DMS153 treated with DMSO at 0.1 percent for 48 hours (cell line): Measurements from ENCODE around the gene HMG20B.

Experiments
- DNase-seq: peaks from one replicate; lab custom pipeline; 2025; ENCODE audit not compliant: unreplicated experiment; lab: John Stamatoyannopoulos, UW

HMG20B gene

DNA sequence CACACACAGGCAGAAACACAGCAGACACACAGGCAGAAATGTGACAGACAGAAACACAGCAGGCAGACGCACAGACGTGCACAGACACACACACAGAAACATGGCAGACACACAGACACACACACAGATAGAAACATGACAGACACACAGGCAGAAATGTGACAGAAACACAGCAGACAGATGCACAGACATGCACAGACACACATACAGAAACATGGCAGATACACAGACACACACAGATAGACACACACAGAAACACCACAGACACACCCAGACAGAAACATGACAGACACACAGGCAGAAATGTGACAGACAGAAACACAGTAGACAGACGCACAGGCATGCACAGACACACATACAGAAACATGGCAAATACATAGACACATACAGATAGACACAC is 32.6 kb downstream of the HMG20B start:
- no peak for DNase-seq

DNA sequence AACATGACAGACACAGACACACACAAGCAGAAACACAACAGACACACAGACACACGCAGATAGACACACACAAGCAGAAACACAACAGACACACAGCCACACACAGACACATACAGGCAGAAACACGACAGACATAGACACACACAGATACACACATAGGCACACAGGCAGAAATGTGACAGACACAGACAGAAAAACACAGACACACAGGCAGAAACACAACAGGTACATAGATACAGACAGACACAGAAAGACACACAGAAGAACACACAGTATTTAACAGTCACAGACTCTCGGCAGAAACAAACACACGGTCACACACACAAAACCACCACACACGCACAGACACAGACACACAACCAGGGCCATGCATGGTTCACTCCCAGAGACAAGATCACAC is 33.0 kb downstream of the HMG20B start:
- no peak for DNase-seq

DNA sequence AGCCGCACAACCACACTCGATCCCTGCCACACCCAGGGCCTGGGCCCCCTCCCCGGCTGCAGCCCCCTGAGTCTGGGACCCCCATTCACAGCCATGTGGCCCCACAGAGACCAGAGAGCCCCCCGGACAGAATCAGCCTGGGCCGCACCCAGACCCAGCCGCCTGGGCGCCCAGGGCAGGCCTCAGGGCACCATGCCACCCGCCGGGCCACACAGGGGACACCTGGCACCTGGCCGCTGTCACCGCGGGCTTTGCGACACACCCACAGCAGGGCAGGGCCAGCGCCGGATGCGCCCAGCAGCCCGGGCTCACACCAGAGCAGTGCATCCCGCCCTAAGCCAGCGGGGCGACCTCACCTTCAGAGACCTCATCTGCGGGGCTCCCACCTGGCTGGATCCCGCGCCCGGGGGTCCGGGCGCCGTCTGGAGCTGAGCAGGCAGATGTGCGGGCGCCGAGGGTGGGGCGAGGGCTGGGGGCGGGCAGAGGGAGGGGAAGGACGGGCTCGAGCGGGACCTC is 33.5 kb downstream of the HMG20B start:
- DNase-seq, result peak; percentile 50

DNA sequence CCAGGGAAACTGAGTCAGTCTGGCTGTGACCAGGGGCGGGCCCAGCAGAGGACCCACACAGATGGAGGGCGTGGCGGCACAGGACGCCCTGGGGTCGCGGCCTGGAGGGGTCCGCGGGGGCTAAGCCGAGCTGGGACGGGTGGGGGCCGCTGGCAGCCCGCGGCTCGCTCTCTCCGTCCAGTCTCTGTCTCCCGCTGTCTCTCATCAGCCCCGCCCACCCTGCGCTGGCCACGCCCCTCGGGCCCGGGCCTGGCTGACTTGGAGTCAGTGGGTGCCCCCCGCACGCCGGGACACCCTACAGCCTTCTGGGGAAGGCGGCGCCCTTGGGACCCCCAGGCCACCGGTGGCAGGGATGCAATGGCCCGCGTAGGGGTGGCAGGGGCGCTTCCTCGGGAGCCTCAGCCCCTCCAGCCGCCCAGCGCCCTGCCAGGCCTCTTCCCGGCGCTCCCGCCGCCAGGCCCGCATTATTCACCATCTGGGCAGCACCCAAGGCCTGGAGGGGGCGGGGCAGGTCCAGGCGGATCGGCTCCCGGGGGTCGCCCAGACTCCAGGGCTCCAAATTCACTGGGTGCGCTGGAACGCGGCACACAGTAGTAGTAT is 34.0 kb downstream of the HMG20B start, which contains the start of gene TBXA2R:
TSS of gene TBXA2R (minus strand) at position 186 of the 600 bp plus-strand sequence. CDS start 6,241 bp downstream, outside the sequence.
- no peak for DNase-seq

DNA sequence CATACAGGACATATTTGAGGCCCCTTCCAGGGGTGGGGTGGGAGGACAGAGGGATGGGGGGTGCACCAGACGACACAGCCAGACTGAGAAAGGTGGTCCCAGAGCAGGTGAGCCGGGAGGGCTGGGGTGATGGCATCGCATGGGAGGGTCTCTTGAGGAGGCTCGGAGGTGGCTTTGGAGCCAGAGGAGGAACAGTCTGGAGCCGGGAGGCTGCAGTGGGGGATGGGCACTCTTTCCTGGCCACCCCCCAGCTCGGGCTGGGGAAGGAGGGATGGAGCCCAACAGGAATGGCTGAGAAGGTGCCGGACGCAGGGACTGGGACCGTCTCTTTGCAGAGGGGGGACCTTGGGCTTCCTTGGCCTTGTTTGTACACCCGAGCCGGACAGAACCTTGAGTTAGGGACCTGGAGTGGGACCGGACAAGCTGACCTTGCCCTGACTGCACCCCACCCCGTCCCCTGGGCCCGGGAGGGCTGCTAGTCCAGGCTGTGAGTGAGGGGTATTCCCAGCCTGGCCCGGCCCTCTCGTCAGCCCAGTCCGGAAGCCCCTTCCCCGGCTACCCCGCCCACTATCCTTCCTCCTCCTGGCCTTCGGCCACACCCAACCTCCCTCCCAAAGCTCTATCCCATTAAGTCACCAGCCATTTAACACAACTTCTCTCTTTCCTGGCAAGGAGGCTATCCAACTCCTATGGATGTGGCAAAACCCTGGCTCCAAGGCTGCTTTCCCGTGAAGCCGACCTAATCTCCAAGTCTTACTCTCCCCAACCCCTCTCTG is 34.7 kb downstream of the HMG20B start:
- DNase-seq, result no peak

DNA sequence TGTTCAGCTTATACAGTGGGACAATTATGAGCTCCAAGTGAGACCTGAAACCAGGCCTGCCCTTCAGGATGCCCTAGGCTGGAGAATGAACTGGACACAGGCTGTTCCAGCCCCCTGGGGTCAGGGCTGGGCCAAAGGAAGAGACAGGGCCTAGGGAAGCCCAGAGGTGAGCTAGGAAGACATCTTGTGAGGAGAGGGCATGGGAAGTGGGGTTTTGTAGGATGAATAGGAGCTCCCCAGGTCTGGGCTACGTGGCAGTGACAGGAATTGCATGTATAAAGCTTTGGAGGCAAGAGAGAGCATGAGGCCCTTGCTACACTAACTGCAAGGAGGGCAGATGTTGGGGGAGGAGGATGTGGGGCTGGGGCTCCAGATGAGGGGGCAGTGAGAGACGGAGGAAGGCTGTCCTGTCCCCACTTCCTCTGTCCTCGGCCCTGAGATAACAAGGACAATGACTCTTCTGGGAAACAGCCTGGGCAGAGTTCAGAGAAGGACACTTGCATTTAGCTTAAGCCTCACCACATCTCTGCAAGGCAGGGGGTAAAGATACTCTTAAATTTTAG is 35.4 kb downstream of the HMG20B start:
- DNase-seq, result no peak

DNA sequence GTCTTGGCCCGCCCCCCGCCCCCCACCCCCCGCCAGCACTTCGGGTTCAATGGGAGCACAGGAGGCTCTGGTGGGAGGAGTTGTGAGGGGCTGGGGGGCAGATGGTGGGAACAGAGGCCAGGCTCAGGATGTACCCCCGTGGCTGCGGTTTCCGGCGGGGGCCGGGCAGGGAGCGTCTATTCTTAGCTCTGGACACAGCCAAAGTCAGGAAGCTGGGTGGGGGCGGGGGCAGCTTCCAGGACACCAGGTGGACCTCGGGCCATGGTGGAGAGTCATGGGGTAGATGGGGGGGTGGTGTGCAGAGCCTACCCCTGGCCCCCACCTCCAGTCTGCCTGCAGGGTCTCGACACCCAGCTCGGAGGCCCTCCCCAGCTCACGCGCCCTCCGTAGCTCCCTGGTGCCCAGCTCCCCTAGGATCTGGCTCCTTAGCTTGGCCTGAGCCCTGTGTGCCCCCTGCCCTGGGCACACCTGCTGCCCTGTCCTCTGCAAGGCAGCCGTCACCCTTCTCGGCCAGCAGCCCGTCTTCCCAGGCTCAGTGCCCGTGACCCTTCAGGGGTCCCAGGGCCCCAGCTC is 36.1 kb downstream of the HMG20B start:
- DNase-seq, result no peak

DNA sequence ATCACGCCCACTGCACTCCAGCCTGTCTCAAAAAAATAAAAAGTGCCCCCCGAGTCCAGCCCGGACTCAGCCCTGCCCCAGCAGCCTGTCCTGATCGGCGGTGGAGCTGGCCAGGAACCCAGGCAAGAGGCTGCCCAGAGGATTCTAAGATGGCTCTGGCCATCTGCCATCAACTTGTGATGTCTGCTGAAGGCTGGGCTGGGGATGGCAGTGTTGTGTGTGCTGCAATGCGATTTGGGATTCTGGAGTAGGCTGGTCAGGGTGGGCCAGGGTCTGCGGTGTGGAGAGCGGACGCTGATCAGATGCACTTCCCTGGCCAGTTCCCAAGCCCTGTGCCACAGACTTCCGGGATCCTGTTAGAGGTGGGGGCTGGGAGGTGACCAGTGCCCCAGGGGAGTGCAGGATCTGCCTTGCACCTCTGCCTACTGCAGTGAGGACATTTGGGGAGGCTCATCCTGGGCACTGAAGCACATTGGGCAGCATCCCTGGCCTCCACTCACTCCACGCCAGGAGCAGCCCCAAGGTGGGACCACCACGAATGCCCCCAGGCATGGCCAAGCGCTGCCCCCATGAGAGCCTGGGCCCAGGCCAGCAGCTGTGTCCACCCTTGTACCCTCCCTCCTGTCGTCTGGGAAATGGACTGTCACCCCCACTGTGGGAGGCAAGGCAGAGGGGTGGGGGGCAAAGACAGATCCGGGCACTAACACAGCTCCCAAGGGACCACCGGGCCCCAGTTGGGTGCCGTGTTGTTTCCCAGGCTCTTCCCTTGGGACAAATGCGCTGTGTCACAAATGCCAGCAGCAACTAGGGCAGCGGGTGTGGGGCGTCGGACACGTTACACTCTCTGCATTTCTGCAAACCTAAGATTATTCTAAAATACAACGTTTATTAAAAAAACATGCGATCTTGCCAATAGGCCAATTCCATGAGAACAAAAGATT is 37.3 kb downstream of the HMG20B start:
- no peak for DNase-seq

DNA sequence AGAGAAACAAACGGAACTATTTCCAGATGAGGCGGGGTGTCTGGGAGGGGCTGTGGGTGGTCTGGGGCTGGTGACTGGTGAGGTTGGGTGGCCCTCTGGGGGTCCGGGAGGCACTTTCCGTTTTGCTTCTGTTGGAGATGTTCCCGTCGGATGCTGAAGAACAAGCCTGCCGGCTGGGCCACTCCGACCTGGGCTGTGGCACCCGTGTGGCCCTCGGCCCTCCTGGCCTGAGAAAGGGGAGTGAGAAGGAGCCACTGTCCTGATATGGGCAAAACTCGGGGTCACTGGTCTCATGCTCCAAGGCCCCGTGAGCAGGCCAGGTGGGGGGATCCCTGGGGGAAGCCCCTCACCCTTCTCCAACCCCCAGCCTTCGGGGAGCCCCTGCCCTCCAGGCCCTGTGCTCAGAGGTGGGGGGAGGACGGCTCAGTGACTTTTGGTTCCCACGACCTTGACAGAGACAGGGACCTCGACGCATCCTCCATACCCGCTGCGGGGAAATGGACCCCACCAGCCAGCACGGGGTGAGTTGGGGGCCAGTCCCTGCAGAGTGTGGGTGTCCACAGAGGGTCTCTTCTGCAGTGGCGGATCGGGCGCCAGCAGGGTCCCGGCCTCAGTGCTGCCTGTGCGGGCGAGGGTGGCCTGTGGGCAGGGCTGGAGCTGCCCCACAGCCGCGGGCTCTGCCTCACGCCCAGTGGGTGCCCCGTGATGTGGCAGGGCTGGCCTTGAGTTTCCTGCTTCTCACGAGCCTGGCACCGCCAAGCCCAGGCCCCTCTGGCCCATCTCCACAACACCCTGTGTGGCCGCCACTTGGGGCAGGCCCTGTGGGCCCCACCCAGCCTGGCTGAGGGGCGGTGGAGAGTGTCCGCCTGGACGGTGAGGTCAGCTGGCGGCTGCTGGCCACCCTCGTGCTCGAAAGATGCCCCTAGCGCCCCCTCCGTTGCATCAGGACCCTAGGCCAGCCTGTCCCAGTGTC is 38.3 kb downstream of the HMG20B start:
- no peak for DNase-seq

DNA sequence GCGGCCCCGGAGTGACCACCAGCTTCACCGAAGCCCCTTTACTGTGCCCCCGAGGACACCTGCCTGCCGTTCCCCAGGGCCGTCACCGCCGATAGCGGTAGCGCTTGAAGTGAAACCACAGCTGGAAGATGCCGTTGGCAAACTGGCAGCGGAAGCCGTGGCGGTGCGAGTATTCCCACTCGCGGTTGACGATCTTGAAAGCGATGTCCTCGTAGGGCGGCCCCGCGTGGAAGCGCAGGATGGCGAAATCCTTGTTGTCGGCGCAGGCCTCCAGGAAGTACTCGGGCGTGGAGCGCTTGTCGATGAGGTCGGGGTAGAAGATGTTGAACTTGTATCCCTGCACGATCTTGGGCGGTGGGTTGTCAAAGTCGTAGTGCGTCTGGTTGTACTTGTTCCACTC is 39.1 kb downstream of the HMG20B start:
- DNase-seq, result no peak

DNA sequence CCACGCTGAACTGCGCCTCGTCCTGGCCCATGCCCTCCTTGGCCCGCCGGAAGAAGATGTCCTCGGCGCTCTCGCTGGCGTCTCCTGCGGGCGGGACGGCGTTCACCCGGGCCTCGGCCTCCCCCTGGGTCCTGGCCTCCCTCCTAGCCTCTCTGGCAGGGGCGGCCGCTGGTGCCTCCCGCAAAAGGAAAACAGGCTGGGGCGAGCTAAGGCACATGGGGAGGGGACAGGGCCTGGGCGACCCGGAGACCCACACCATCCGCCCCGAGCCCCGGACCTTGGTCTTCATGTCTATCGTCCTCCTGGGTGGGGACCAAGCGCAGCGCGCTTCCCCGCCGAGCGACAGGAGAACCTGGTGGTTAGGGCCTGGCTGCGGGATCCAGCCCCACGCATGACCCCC is 39.6 kb downstream of the HMG20B start:
- no peak for DNase-seq

DNA sequence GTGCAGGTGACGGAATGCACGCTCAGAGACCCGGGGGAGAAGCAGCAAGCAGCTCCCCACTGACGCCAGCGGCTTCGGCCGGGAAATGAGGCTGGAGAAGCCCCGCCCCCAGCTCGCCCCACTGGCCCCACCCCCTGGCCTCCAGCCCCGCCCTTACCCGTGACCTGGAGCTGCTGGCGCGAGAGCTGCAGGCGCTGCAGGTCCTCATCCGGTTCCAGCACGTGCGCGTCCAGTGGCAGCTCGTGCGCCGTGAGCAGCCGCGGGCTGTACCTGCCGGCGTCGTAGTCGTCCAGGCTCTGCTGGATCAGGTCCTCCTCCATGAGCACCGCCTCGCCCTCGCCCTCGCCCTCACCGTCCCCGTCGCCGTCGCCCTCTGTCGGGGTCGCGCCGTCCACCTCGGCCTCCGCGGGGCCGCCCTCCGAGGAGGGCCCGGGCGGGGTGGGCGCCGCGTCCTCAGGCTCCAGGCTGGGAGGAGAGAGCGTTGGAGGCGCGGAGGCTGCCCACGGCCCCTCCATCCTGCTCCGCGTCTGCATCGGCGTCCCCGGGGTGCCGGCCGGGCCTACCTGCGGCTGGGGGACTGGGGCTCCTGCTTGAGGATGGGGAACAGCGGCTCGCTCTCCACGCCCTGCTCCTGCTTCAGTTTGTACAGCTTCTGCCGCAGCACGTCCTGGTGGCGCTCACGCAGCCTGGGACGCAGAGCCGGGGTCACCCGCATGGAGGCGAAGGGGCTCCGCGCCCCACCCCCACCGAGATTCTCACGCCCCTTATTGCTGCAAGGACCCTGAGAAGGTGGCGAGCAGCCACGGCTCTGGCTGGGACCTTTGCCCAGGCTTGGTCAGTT is 40.4 kb downstream of the HMG20B start:
- no peak for DNase-seq

DNA sequence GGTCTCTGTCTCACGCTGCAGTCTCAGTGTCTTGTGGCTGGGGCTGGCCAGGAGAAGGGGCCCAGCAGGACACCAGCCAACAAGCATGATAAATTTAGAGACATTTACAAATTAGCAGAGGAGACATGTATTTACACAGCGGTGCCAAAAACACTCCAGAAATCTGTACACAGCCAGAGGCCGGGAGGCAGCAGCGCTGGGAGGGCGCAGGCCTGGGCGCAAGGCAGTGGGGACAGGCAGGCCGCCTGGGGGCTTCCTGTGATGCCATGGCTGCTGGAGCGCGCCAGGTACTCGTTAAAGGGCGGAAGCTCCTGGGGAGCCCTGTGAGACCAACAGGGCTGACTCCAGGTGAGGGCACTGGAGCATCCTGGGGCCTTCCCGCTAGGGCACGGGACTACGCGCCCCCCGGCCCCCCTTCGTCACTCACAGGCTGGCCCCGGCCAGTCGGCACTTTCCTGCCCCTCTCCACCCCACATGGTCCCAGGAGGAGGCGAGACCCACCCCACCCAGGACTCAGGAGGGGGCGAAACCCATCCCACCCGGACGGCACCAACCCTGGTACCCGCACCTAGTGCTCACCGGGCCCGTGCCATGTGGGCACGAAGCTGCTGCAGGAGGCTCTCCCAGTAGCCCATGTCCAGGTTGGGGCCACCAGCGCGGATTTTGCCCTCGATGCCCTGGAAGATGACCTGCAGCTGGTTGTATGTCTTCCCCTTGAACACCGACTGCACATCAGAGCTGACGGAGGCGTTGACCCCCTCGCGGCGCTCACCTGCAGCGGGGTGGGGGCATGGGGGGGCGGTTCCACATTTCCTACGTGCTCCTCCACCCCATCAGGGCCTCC is 41.3 kb downstream of the HMG20B start:
- DNase-seq, result no peak

DNA sequence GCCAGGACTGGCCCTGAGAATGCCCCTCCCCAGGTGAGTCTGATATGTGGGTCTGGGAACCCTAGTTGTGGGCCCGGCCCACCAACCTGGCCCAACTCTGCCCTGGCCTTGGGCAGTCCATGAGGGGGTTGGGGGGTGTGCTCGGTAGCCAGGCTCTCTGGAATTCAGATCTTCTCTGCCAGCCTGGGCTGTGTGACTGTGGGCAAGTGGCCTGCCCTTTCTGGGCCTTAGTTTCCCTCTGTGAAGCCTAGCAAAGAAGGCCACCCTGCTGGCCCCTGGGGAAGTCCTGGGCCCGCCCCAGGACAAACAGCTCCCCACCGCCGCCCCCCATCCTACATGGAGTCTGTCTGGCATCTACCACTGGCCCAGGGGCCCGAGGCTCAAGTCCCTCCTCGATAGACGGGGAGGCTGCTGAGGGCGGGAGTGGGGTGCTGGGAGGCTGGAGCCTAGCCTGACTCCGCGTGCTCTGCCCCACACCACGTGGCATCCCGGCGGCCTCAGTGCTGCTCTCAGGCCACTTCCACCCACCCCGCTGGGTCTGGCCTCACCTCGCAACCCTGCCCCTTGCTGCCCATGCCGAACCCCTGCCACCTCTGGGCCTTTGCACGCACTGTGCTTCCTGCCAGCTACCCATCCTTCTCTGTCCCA is 42.2 kb downstream of the HMG20B start:
- no peak for DNase-seq

DNA sequence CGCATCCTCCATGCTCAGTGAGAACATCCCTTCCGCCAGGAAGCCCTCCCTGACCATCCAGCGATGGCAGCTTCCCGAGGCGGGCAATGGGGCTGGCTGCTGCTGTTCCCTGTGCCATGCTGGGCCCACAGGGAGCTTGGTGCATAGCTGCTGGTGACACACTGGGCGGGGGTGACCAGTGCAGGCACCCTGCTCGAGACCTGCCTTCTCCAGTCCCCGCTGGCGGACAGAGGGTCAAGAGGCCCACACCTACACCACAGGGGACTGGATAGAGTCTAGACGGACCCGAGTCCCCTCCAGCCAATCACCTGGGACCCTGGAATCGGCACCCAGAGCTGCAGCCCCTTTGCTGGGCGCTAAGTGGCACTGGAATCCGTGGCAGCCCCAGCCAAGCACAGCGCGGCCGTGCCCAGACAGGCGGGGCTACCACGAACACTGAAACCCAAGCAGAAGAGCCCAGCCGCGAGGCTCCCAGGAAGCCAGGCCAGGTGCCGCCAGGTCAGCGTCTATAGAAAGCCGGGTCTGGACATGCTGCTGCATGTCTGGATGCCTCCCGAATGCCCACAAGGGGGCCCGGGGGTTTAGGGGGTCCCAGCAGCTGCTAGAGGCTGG is 42.9 kb downstream of the HMG20B start:
- no peak for DNase-seq

DNA sequence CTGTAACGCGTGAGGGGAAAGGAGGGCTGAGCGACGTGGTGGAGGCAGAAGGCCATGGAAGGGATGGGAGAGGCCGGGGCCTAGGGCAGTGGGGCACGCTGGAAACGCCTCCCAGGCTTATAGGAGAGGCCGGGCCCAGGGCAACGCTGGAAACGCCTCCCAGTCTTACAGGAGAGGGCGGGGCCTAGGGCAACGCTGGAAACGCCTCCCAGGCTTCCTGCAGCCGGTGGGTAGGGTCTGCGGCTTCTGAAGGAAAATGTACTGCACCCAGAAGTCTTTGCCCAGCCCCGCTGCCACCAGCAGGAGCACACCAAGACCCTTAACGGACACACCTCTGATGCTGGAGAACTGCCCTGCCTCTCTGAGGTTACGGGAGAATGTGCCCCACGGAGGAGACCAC is 44.7 kb downstream of the HMG20B start:
- DNase-seq, result no peak
